Measurements from ENCODE around the gene PAWR. TPM values are rescaled to one million over a fixed set of nuclear protein-coding genes. Genes with fewer than 3 reads are reported as not detected.

PAWR gene
- total RNA-seq, 1 donor from 2014 or later = 127 TPM

- no peak for DNase-seq (ENCODE audit: low spot score)
- TF ChIP-seq, protein P1, sequence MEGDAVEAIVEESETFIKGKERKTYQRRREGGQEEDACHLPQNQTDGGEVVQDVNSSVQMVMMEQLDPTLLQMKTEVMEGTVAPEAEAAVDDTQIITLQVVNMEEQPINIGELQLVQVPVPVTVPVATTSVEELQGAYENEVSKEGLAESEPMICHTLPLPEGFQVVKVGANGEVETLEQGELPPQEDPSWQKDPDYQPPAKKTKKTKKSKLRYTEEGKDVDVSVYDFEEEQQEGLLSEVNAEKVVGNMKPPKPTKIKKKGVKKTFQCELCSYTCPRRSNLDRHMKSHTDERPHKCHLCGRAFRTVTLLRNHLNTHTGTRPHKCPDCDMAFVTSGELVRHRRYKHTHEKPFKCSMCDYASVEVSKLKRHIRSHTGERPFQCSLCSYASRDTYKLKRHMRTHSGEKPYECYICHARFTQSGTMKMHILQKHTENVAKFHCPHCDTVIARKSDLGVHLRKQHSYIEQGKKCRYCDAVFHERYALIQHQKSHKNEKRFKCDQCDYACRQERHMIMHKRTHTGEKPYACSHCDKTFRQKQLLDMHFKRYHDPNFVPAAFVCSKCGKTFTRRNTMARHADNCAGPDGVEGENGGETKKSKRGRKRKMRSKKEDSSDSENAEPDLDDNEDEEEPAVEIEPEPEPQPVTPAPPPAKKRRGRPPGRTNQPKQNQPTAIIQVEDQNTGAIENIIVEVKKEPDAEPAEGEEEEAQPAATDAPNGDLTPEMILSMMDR (IDR thresholded peaks at IDR 0.05) = no peak
- Mint-ChIP-seq H3K4me3 (ENCODE audit: unreplicated experiment) (no peak overlapping the region), H3K4me1 (ENCODE audit: low read depth) (no peaks in the 10 kb centered on the region), H3K27ac (ENCODE audit: unreplicated experiment) (no peak overlapping the region), H3K9me3 (ENCODE audit: low read depth) (no peaks in the 10 kb centered on the region), H3K27me3 (ENCODE audit: low read depth) (no peaks in the 10 kb centered on the region), H3K36me3 (ENCODE audit: low read depth) (peaks cover 2% of the 10 kb centered on the region)
Observed at GRCh38 chr12:79715308-79715707, 24.5 kb upstream of the PAWR start.

DNA sequence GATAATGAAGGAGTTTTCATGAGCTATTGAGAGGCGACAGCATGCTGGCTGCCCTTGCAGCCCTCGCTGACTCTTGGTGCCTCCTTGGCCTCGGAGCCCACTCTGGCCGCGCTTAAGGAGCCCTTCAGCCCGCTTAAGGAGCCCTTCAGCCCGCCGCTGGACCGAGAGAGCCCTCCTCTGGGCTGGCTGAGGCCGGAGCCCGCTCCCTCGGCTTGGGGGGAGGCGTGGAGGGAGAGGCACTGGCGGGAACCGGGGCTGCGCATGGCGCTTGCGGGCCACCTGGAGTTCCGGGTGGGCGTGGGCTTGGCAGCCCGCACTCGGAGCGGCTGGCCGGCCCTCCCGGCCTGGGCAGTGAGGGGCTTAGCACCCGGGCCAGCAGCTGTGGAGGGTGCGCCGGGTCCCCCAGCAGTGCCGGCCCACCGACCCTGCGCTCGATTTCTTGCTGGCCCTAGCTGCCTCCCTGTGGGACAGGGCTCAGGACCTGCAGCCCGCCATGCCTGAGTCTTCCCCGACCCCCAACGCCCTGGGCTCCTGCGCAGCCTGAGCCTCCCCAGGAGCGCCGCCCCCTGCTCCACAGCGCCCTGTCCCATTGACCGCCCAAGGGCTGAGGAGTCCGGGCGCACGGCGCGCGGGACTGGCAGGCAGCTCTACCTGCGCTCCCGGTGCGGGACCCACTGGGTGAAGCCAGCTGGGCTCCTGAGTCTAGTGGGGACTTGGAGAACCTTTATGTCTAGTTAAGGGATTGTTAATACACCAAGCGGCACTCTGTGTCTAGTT, 20.1 kb upstream of the PAWR start:
- DNase-seq (ENCODE audit: low spot score) = no peak
- Mint-ChIP-seq H3K4me3 (ENCODE audit: unreplicated experiment) (no peak overlapping the region), H3K4me1 (ENCODE audit: low read depth) (no peaks in the 10 kb centered on the region), H3K36me3 (ENCODE audit: low read depth) (peaks cover under 1% of the 10 kb centered on the region), H3K27me3 (ENCODE audit: low read depth) (no peaks in the 10 kb centered on the region), H3K9me3 (ENCODE audit: low read depth) (peaks cover under 1% of the 10 kb centered on the region), H3K27ac (ENCODE audit: unreplicated experiment) (no peak overlapping the region)
- TF ChIP-seq, protein P1 (IDR thresholded peaks at IDR 0.05) = no peak

DNA sequence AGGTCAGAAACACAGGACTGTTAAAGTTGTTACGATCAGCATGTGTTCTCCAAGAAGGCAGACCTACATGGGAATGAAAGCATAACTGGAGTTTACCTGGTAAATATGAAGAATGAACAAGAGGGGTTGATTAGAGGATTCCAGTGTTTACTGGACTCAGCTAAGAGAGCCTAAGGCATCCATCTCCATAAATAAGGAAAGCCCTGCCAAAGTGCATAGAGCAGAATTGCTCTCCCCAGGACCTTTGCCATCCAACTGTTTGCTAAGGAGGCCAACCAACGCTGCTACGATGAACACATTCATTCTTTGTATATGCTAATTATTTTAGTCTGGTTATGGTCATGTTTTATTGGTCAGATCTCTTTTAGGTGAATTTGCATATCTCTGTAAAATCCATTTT, 17.1 kb upstream of the PAWR start:
- H3K36me3 Mint-ChIP-seq (ENCODE audit: low read depth) = peaks cover 3% of the 10 kb centered on the region
- H3K9me3 Mint-ChIP-seq (ENCODE audit: low read depth) = peaks cover 3% of the 10 kb centered on the region
- TF ChIP-seq, protein P1 (IDR thresholded peaks at IDR 0.05) = no peak
- no peak for DNase-seq (ENCODE audit: low spot score)
- H3K27ac Mint-ChIP-seq (ENCODE audit: unreplicated experiment) = no peak overlapping the region
- no peaks in the 10 kb centered on the region for H3K27me3 Mint-ChIP-seq (ENCODE audit: low read depth)
- H3K4me3 Mint-ChIP-seq (ENCODE audit: unreplicated experiment) = no peak overlapping the region
- H3K4me1 Mint-ChIP-seq (ENCODE audit: low read depth) = no peaks in the 10 kb centered on the region

GRCh38 chr12:79706676-79707075, 15.9 kb upstream of the PAWR start:
- H3K4me3 Mint-ChIP-seq (ENCODE audit: unreplicated experiment) = no peak overlapping the region
- DNase-seq (ENCODE audit: low spot score) = no peak
- peaks cover 3% of the 10 kb centered on the region for H3K9me3 Mint-ChIP-seq (ENCODE audit: low read depth)
- no peak overlapping the region for H3K27ac Mint-ChIP-seq (ENCODE audit: unreplicated experiment)
- peaks cover 3% of the 10 kb centered on the region for H3K36me3 Mint-ChIP-seq (ENCODE audit: low read depth)
- no peaks in the 10 kb centered on the region for H3K27me3 Mint-ChIP-seq (ENCODE audit: low read depth)
- no peaks in the 10 kb centered on the region for H3K4me1 Mint-ChIP-seq (ENCODE audit: low read depth)
- TF ChIP-seq, protein P1 (IDR thresholded peaks at IDR 0.05) = no peak

DNA sequence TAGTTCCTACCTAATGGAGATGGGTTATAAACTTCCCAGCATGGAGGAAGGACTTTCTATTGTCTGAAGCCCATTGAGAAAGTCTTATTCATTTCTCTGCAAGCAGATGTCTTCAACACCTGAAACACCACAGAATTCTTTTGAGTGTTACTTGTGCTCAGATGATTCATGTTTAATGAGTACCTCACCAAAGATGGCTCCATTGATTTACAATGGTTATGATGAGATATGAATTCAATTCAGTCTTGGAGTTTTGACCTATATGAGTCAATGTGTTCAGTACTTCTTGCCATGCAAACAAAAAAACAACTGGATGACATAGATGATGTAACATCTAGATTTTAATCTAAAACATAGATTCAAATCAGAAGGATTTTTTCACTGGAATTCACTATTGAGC, 15.4 kb upstream of the PAWR start:
- Mint-ChIP-seq H3K9me3 (ENCODE audit: low read depth) (peaks cover 3% of the 10 kb centered on the region), H3K4me1 (ENCODE audit: low read depth) (no peaks in the 10 kb centered on the region), H3K27me3 (ENCODE audit: low read depth) (no peaks in the 10 kb centered on the region), H3K36me3 (ENCODE audit: low read depth) (peaks cover 3% of the 10 kb centered on the region), H3K27ac (ENCODE audit: unreplicated experiment) (no peak overlapping the region), H3K4me3 (ENCODE audit: unreplicated experiment) (no peak overlapping the region)
- no peak for DNase-seq (ENCODE audit: low spot score)
- TF ChIP-seq, protein P1 (IDR thresholded peaks at IDR 0.05) = no peak

Data from chondrocyte (in vitro differentiated cells).